Activated effector memory CD4-positive, alpha-beta T cell treated with anti-CD3 and anti-CD28 coated beads, Interleukin-2, amount 50 U/mL, for 16 hours (primary cell): Measurements from ENCODE around the gene ZNF438.
"Not testable (repeated sequence)": the region's sequence is repeated elsewhere in the genome, so short reads cannot be mapped to it uniquely, and the experiment has no call there.

Experiments used
- DNase-seq: peaks from one replicate; pipeline ENCODE4 v3.0.0-alpha.2; 2020

ZNF438 gene

GRCh38 chr10:31041011-31041410 is 9.3 kb upstream of the ZNF438 start:
- no peak for DNase-seq

- DNase-seq, result not testable (repeated sequence)
Measured at GRCh38 chr10:31039006-31039405, 7.3 kb upstream of the ZNF438 start.

- DNase-seq, result no peak
Measured at GRCh38 chr10:31037749-31038148, 6.1 kb upstream of the ZNF438 start.

- DNase-seq, result no peak
Measured at GRCh38 chr10:31036209-31036608, 4.5 kb upstream of the ZNF438 start.

GRCh38 chr10:31035266-31035798 is 3.7 kb upstream of the ZNF438 start:
- DNase-seq, result no peak

GRCh38 chr10:31034098-31034909 is 2.6 kb upstream of the ZNF438 start:
- DNase-seq, result no peak

- no peak for DNase-seq
Measured at GRCh38 chr10:31033147-31033546, 1.5 kb upstream of the ZNF438 start.

GRCh38 chr10:31032258-31033132 is 830 bp upstream of the ZNF438 start:
- peak; percentile 97 for DNase-seq

GRCh38 chr10:31031205-31031557 is 484 bp downstream of the ZNF438 start:
- DNase-seq, result no peak

GRCh38 chr10:31030800-31031199 is 865 bp downstream of the ZNF438 start:
- no peak for DNase-seq

- DNase-seq, result no peak
Measured at GRCh38 chr10:31030260-31030659, 1.4 kb downstream of the ZNF438 start.

- no peak for DNase-seq
Measured at GRCh38 chr10:31028081-31028480, 3.6 kb downstream of the ZNF438 start.

- DNase-seq, result not testable (repeated sequence)
Measured at GRCh38 chr10:31026279-31026678, 5.4 kb downstream of the ZNF438 start.

GRCh38 chr10:31025142-31025541 is 6.5 kb downstream of the ZNF438 start:
- DNase-seq, result no peak

GRCh38 chr10:31023558-31023957 is 8.1 kb downstream of the ZNF438 start:
- DNase-seq, result no peak

- no peak for DNase-seq
Measured at GRCh38 chr10:31020209-31020608, 11.5 kb downstream of the ZNF438 start.

- DNase-seq, result no peak
Measured at GRCh38 chr10:31018962-31019361, 12.7 kb downstream of the ZNF438 start.

GRCh38 chr10:31018356-31018750 is 13.3 kb downstream of the ZNF438 start:
- DNase-seq, result no peak

- DNase-seq, result no peak
Measured at GRCh38 chr10:31017534-31018355, 13.9 kb downstream of the ZNF438 start.

- DNase-seq, result no peak
Measured at GRCh38 chr10:31014161-31014875, 17.3 kb downstream of the ZNF438 start.

- no peak for DNase-seq
Measured at GRCh38 chr10:31013331-31013730, 18.3 kb downstream of the ZNF438 start.

- no peak for DNase-seq
Measured at GRCh38 chr10:31011665-31012022, 20.0 kb downstream of the ZNF438 start.
